Activated T-cell treated with anti-CD3 and anti-CD28 coated beads for 24 hours (primary cell): Measurements from ENCODE around the gene PPARA.
A peak's percentile ranks its signal among the peaks of the same experiment; 100 is the strongest.
"Not testable (repeated sequence)": the region's sequence is repeated elsewhere in the genome, so short reads cannot be mapped to it uniquely, and the experiment has no call there.

Experiments used
- DNase-seq: peaks from one replicate; pipeline ENCODE4 v3.0.0-alpha.2; 2020; ENCODE audit warnings: low read depth

The PPARA gene

GRCh38 chr22:46246178-46246577, 95.9 kb downstream of the PPARA start:
- no peak for DNase-seq

DNA sequence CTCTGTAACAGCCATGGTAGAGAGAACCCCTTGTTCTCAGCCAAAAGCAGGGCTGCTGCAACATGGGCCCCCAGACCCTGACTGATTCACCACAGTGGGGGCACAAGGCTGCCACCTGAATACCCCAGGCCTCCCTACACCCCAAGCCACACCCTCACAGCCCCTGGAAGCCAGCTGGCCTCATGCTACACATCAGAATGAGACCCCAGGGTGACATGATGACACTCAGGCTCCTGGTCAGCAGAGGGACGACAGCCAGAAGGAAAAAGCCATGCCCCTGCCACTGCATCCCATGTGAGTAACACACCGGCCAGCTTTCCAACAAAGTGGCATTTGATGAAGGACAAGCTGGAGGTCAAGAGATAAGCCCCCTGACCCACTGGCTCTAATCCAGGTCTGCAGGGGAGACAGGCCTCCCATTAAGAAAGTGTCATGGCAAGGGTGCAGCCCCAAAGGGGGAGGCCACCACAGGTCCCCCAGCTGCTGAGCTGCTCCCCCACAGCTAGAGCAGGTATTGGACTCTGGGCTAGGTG, 97.2 kb downstream of the PPARA start:
- DNase-seq = no peak

DNA sequence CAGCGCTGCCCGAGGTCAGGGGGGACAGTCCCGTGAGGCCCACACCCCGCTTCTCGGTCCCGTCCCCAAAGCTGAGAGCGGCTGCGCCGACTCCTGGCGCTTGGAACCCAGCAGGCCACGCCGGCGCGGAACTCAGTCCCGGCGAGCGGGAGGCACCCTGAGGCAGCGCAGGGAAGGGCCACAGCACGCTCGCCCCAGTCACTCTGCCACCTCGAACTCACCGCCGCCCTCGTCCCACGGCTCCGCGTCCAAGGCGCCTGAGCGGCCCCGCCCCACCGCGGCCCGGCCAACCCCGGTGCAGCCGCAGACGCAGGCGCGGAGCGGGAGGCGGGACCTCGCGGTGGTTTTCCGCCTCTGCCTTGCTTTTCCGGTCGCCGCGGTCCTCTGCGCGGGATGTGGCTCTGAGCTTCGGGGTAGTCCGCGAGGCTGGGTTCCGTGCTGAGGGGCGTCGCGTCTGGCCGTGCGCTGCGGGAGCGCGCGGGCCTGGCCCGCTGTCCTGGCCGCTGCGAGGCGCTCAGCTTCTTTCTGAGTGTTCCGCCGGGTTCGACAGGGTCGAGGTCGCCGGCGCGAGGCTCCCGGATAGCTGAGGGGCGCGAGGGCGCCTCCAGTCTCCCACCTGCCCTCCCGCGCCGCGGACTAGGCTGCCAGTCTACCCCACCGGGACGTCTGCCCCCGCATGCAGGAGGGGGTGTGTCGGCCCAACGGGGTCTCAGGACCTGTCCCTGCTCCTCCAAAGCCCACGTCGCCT, 99.9 kb downstream of the PPARA start, which contains the start of gene CDPF1:
CDPF1 (minus strand) TSS at position 259 of the 748 bp plus-strand sequence. CDS start 2,009 bp downstream, outside the sequence.
- peak; percentile 87 for DNase-seq

- no peak for DNase-seq
Measured at GRCh38 chr22:46250783-46251125, 100.4 kb downstream of the PPARA start.

GRCh38 chr22:46251266-46251665, 100.9 kb downstream of the PPARA start:
- DNase-seq = no peak

DNA sequence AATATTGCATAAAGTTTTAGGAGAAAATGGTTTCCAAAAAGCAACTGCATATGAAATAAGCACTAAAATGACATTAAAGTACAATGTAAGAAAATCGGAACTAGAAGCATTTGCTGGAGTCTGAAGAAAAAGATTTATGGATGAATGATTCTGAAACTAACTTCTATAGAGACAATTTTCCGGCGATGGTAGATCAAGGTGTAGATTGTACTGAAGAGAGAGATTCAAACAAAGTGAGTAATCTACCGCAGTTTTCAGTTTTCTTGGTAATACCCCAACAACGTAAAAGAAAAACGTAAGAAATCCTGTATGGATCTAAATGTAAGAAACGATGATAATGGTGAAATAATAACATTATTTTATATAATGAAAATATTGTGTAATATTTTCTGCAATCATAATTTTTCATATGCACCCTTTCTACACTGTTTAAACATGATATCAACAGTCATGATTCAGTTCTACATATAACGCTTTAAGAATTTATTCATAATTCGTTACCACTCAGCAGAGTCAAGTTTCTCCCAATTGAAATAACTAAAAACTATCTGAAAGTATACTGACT, 101.6 kb downstream of the PPARA start:
- DNase-seq = no peak

DNA sequence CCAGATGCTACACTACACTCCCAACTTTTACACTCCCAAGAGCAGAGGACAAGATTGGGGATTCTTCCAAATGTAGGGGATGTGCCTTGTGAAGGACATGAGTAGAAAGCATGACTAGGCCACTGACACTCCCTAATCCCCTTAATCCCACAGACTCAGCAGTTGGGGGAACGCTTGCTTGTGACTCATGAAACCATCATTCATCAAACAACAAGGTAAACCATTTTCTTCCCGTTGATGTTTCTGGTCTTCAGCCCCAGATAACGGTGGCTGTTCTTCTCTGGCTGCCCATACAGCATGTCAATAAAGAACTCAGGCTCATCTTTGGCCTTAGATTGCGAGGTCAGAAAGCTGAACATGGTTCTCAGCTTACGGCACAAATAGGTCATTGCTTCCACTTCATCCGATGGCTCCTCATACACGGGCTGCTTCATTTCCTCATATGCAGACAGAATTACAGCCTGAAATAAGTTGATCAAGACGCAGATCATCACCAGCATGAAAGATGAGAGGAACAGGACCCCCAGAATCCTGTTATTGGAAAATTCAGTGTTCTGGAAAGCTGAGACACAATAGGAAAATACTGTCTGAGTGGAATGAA, 106.1 kb downstream of the PPARA start:
- DNase-seq = no peak

GRCh38 chr22:46259374-46259773, 109.0 kb downstream of the PPARA start:
- DNase-seq = no peak

DNA sequence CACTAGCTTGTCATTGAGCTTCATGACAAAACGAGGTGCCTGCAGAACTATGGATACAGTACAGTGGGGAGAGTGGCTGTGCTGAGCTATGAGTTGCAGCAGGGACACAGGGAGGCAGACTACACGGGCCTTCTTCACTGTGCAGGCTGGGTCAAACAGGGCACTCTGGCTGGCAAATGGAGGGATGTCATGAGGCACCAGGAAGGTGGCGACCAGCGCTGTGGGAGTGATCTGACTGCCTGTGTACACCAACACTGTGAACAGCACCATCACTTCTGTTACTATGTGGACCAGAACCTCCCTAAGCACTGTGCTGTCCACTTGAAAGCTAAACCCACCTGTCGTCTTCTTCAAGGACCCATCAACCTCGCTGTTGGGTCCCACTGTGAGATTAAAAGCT, 109.7 kb downstream of the PPARA start:
- DNase-seq = no peak

GRCh38 chr22:46262449-46263215, 112.3 kb downstream of the PPARA start:
- no peak for DNase-seq

DNA sequence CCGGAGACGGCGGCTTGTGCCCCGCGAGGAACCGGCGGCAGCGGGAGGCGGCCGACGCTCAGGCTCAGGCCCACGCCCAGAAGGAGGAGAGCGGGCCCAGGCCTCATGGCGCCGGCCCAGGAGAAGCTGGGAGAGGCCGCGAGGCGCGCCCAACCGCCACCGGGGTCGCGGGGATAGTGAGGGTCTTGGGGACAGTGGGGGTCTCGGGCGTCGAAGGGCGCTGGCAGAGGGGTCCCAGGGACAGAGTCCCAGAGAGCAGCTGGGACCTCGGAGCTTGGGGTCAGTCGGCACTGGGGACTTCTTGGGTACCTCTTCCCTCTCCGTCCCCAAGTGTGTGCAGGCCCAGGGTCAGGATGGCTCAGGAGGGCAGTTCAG, 112.9 kb downstream of the PPARA start, which contains the start of gene PKDREJ:
PKDREJ (minus strand) TSS at position 128 of the 375 bp plus-strand sequence; CDS start at position 107, 21 bp downstream.
- no peak for DNase-seq

GRCh38 chr22:46264520-46264919, 114.2 kb downstream of the PPARA start:
- DNase-seq = not testable (repeated sequence)

GRCh38 chr22:46265627-46266026, 115.3 kb downstream of the PPARA start:
- DNase-seq = not testable (repeated sequence)

DNA sequence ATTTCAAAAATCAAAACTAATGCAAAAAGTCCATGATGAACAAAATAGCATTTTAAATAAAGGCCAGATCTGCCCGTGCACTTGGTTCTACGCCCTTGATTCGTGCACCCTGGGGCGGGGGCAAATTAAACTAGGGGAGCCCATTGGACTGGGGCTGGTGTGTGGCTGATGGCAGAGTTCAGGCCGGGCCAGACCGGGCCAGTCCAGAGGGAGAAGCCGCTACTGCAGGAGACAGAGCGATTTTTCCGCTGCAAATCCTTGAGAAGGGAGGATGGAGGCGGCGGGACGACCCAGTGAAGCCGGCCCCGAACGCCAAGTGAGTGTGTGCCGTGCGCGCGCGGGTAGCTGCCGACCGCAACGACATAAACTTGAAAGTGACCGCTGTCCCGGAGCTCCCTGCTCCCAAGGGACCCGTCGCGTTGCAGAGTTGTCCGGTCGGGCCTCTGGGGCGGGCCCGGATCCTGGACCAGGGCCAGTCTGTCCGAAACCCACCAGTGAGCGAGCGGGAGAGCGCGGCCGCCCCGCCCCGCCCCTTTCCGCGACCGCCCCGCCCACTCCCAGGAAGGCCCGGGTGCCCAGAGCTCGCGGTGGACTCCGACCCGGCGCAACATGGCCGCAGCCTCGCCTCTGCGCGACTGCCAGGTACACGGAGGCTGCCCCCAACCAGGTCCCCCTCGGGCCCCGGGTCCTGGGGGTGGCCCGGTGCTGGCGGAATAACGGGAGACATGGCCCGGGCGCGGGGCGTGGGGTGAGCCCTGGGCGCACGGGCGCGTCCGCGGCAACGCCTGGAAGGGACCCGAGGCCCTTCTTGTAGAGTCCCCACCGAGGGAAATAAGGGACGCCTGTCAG, 117.3 kb downstream of the PPARA start, which contains the start of gene TTC38:
TTC38 (plus strand) TSS at position 578 of the 849 bp plus-strand sequence; CDS start at position 610, 32 bp downstream.
- DNase-seq = no peak

DNA sequence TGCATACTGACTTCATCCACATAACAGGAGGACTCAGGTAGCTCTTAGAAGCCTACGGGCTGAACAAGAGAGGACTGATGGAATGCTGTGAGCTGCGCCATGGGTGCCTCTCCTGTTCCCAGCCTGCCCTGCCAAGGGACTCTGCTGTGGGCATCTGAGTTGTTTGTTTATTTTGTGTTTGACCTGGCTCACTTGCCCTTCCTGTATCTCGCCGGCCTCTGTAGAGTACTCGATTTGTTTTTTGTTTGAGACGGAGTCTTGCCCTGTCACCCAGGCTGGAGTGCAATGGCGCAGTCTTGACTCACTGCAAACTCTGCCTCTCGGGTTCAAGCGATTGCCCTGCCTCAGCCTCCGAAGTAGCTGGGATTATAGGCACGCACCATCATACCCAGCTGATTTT, 119.2 kb downstream of the PPARA start:
- no peak for DNase-seq

- DNase-seq = no peak
Measured at GRCh38 chr22:46272196-46272595, 121.9 kb downstream of the PPARA start.

- DNase-seq = no peak
Measured at GRCh38 chr22:46272762-46273431, 122.6 kb downstream of the PPARA start.

DNA sequence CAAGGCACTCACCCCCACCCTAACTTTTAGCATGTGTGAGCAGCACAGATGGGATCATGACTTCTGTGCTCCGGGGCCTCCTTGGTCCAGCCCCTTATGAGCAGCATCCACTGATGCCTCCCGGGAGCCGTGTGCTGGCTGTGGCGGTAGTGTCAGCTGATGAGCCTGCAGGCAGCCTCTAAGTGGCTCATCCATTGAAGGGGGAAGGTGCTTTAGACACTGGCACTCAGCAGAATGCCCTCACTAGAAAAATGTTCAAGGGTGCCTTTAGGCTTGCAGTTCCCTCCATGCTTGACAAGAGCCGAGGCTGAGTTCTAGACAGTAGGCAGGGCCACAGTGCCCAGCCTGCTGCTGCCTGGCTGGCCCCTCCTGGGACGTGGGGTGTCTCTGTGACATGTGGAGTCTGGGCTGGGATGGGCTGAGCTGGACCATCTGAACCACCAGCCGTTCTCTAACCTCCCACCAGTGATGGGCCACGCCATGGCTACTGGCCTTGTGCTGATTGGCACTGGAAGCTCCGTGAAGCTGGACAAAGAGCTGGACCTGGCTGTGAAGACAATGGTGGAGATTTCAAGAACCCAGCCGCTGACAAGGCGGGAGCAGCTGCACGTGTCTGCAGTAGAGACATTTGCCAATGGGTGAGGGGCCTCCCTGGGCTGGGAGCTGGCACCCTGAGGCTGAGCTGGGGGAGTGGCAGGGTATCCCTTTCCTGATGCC, 123.3 kb downstream of the PPARA start:
- no peak for DNase-seq

DNA sequence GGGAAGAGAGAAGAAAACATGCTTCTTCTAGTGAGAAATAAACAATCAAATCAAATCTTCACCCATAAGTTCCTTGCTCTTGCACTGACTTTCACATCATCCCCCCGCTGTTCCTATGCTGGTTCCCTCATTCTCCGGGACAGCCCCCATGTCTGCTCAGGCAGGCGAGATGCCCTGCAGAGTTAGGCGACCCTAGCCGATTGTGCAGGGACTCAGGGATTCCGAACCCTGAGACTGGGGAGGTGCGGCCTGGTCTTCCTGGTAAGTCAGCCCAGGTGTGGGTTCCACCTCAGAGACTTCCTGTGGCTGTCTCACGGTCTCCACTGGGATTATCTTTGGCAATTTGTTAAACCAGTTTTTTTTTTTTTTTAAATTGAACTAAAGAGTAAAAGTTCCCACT, 124.1 kb downstream of the PPARA start:
- no peak for DNase-seq
